ENCODE measurements around the gene KLF9. TPM values are rescaled to one million over a fixed set of nuclear protein-coding genes. Genes with fewer than 3 reads are reported as not detected.

Gene KLF9
- total RNA-seq: 98.7 TPM

DNA sequence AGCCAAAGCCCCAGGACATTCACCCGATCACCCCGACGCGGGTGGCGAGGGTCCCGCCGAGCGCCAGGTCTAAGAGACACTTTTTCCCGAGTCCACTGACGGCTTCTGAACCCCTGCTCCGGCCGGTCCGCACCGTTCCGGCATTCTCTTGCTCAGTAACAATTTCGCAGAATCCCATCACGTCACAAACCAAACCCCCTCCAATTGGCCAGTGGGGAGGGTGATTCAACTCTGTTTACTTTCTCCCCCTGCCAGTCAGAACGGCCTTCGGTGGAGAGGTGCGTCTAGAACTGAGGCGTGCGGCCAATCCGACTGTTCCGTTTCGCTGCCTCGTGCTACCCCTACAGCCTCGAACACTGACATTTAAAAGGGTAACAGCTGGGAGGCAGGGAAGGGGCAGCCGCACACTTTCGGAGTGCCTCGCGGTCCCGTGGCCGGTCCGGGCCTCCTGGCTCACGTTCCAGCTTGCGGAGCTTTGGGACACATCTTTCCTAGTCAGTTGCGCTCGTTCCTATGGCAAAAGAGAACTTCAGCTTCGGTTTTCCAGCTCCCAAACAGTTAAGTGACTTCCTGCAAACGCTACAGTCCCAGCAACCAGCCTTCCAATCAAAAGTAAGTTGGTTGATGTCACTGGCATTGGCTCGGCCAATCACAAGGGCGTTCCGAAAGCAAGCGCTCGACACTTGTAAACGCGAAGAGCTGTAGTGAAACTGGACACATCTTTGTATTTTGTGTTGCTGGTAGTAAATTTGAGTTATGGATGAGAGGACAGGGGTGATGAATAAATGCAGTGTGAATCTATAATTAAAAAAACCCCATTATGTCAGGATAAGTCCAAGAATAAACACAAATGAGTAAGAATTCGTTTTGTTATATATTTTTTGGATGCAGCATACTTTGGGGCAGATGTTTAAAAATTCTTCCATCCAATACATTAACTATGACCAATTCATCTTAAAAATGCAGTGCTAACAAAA, at the start of gene KLF9:
TSS of gene KLF9 (minus strand) at position 859 of the 977 bp plus-strand sequence. CDS start 1,294 bp downstream, outside the sequence.
- peaks cover 5 to 37% of the 10 kb centered on the region in 2 donors for H3K4me1 ChIP-seq
- H3K27me3 ChIP-seq: no peaks in the 10 kb centered on the region
- intact Hi-C loops (cut with DNase I): loop anchor here (5.0 to 10.0 kb wide), 5 partner anchors 157 to 1951 kb away; partner anchors contain the start of genes ABHD17B, C9orf85, SMC5 and ZFAND5
- TF ChIP-seq, protein P1, sequence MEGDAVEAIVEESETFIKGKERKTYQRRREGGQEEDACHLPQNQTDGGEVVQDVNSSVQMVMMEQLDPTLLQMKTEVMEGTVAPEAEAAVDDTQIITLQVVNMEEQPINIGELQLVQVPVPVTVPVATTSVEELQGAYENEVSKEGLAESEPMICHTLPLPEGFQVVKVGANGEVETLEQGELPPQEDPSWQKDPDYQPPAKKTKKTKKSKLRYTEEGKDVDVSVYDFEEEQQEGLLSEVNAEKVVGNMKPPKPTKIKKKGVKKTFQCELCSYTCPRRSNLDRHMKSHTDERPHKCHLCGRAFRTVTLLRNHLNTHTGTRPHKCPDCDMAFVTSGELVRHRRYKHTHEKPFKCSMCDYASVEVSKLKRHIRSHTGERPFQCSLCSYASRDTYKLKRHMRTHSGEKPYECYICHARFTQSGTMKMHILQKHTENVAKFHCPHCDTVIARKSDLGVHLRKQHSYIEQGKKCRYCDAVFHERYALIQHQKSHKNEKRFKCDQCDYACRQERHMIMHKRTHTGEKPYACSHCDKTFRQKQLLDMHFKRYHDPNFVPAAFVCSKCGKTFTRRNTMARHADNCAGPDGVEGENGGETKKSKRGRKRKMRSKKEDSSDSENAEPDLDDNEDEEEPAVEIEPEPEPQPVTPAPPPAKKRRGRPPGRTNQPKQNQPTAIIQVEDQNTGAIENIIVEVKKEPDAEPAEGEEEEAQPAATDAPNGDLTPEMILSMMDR (IDR thresholded peaks at IDR 0.05): no peak
- peak within 1 kb of the TSS; percentile 100 for H3K27ac ChIP-seq
- H3K36me3 ChIP-seq: peaks cover 0 to 9% of the 10 kb centered on the region in 2 donors
- peak; percentile 95 to 98 for DNase-seq (ENCODE audit: low spot score in 2 of 2)
- H3K4me3 ChIP-seq: peak within 1 kb of the TSS; percentile 92 to 94
- H3K9me3 ChIP-seq: no peaks in the 10 kb centered on the region

- Histone ChIP-seq H3K4me3 (no peak overlapping the region), H3K36me3 (no peaks in the 10 kb centered on the region), H3K27ac (no peak overlapping the region), H3K9me3 (no peaks in the 10 kb centered on the region), H3K4me1 (no peaks in the 10 kb centered on the region), H3K27me3 (no peaks in the 10 kb centered on the region)
- intact Hi-C loops (cut with DNase I): no loop called here
- DNase-seq (ENCODE audit: low spot score in 2 of 2): no peak
- TF ChIP-seq, protein P1 (IDR thresholded peaks at IDR 0.05): no peak
Measured at GRCh38 chr9:70463877-70464276, 49.4 kb upstream of the KLF9 start.

GRCh38 chr9:70462300-70462699, 47.8 kb upstream of the KLF9 start:
- Histone ChIP-seq H3K4me1 (no peaks in the 10 kb centered on the region), H3K27me3 (no peaks in the 10 kb centered on the region), H3K4me3 (no peak overlapping the region), H3K27ac (no peak overlapping the region), H3K36me3 (no peaks in the 10 kb centered on the region), H3K9me3 (no peaks in the 10 kb centered on the region)
- intact Hi-C loops (cut with DNase I): no loop called here
- TF ChIP-seq, protein P1 (IDR thresholded peaks at IDR 0.05): no peak
- no peak for DNase-seq (ENCODE audit: low spot score in 2 of 2)

DNA sequence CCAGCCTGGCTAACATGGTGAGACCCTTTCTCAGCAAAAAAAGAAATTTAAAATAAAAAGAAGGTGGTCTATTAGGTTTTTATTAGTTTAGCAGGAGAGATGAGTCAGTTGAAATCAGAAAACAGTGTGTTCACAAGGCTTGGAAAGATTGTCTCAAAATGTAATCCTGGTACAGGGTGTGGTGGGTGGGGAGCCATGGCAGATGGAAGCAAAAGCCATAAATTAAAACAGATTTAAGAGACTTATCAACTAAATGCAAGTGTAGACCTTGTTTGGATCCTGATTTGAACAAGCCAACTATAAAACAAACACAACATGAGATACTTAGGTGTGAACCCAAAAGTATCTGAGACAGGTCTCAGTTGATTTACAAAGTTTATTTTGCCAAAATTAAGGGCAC, 42.8 kb upstream of the KLF9 start:
- H3K9me3 ChIP-seq: no peaks in the 10 kb centered on the region
- no peak for DNase-seq (ENCODE audit: low spot score in 2 of 2)
- H3K36me3 ChIP-seq: no peaks in the 10 kb centered on the region
- no peaks in the 10 kb centered on the region for H3K27me3 ChIP-seq
- H3K4me3 ChIP-seq: no peak overlapping the region
- TF ChIP-seq, protein P1 (IDR thresholded peaks at IDR 0.05): no peak
- H3K4me1 ChIP-seq: peaks cover 2 to 6% of the 10 kb centered on the region in 2 donors
- intact Hi-C loops (cut with DNase I): no loop called here
- no peak overlapping the region for H3K27ac ChIP-seq

- Histone ChIP-seq H3K36me3 (no peaks in the 10 kb centered on the region), H3K27me3 (no peaks in the 10 kb centered on the region), H3K27ac (peak overlapping the region; percentile 5 to 21), H3K4me1 (peaks cover 2 to 6% of the 10 kb centered on the region in 2 donors), H3K9me3 (no peaks in the 10 kb centered on the region), H3K4me3 (no peak overlapping the region)
- intact Hi-C loops (cut with DNase I): no loop called here
- TF ChIP-seq, protein P1 (IDR thresholded peaks at IDR 0.05): no peak
- peak in 1 of 2 donors; percentile 18 for DNase-seq (ENCODE audit: low spot score in 2 of 2)
Measured at GRCh38 chr9:70455993-70456704, 41.7 kb upstream of the KLF9 start.
